Panc1 (cell line): ENCODE results near the gene KCNC4.

Experiments used
- POLR2AphosphoS5 ChIP-seq: IDR thresholded peaks from 2 replicates; pipeline ENCODE4 v1.6.1; 2012; ENCODE audit warnings: mild to moderate bottlenecking, low read depth, low read length, moderate library complexity
- TF ChIP-seq, protein P1 (sequence below): fragments of 450-650 bp; IDR thresholded peaks from 2 replicates; pipeline ENCODE4 v1.5.1; 2017; ENCODE audit warnings: mild to moderate bottlenecking
- TF ChIP-seq, protein P2 (sequence below), 2 experiments: IDR thresholded peaks; 2 replicates each; pipeline ENCODE4 v1.6.1; 2011 to 2012; ENCODE audit warnings: low read depth in 2 of 2, control low read depth in 1 of 2, low read length in 1 of 2, mild to moderate bottlenecking in 1 of 2, moderate library complexity in 1 of 2; ENCODE audit not compliant: insufficient read depth in 1 of 2

DNA sequence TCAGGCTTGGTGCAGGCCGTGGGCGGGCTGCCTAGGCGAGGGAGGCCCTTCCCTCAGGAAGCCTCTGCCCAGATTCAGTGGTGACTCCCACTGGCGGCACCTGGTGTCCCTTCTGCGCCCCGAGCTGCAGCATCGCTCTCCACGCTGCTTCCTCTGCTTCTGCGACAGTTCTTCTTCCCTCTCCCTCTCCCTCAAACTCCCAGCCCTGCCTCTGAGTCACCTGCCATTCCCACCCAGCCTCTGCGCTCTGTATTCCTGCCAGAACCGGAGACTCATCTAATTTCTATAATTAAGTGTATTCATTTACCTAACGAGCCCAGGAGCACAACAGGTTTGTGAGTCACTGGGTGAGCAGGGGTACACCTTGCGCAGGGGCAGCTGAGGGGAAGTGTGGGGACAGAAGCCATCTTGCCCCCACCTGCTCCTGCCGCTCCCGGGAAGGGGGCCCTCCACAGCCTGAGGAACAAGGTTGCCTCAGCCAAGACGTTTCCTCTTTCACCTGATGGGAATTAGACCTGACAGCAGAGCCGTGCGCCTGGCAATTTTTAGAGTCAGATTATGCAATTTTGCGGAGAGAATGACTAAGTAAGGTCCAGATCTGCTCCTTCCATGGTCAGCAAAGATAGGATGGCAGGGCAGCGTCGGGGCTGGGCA is 19.4 kb downstream of the KCNC4 start:
- TF ChIP-seq, protein P1, sequence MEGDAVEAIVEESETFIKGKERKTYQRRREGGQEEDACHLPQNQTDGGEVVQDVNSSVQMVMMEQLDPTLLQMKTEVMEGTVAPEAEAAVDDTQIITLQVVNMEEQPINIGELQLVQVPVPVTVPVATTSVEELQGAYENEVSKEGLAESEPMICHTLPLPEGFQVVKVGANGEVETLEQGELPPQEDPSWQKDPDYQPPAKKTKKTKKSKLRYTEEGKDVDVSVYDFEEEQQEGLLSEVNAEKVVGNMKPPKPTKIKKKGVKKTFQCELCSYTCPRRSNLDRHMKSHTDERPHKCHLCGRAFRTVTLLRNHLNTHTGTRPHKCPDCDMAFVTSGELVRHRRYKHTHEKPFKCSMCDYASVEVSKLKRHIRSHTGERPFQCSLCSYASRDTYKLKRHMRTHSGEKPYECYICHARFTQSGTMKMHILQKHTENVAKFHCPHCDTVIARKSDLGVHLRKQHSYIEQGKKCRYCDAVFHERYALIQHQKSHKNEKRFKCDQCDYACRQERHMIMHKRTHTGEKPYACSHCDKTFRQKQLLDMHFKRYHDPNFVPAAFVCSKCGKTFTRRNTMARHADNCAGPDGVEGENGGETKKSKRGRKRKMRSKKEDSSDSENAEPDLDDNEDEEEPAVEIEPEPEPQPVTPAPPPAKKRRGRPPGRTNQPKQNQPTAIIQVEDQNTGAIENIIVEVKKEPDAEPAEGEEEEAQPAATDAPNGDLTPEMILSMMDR = no peak
- no peak for TF ChIP-seq POLR2AphosphoS5
- TF ChIP-seq, protein P2, sequence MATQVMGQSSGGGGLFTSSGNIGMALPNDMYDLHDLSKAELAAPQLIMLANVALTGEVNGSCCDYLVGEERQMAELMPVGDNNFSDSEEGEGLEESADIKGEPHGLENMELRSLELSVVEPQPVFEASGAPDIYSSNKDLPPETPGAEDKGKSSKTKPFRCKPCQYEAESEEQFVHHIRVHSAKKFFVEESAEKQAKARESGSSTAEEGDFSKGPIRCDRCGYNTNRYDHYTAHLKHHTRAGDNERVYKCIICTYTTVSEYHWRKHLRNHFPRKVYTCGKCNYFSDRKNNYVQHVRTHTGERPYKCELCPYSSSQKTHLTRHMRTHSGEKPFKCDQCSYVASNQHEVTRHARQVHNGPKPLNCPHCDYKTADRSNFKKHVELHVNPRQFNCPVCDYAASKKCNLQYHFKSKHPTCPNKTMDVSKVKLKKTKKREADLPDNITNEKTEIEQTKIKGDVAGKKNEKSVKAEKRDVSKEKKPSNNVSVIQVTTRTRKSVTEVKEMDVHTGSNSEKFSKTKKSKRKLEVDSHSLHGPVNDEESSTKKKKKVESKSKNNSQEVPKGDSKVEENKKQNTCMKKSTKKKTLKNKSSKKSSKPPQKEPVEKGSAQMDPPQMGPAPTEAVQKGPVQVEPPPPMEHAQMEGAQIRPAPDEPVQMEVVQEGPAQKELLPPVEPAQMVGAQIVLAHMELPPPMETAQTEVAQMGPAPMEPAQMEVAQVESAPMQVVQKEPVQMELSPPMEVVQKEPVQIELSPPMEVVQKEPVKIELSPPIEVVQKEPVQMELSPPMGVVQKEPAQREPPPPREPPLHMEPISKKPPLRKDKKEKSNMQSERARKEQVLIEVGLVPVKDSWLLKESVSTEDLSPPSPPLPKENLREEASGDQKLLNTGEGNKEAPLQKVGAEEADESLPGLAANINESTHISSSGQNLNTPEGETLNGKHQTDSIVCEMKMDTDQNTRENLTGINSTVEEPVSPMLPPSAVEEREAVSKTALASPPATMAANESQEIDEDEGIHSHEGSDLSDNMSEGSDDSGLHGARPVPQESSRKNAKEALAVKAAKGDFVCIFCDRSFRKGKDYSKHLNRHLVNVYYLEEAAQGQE (IDR thresholded peaks at IDR 0.05; ENCODE audit: insufficient read depth in 1 of 2, low read depth in 2 of 2, low read length in 1 of 2) = no peak
